Panc1 (cell line): ENCODE data around the gene ZFHX3. TPM values are rescaled to one million over a fixed set of nuclear protein-coding genes. Genes with fewer than 3 reads are reported as not detected.

Experiments used
- ATAC-seq: fragments of 200-7000 bp; cut with Tn5 transposase; 2 replicates; pipeline ENCODE4 v1.9.1; 2020; ENCODE audit warnings: mild to moderate bottlenecking, moderate library complexity
- BruUV-seq: library from RNA; stranded (reverse); fragments of 400-500 nt; replicated peaks from 2 replicates; lab custom pipeline; 2021; lab: Mats Ljungman, UMichigan
- CTCF ChIA-PET: fragments of 300-600 bp; sonication (Branson Sonifier 250); formaldehyde crosslinking; loops from one replicate; lab custom pipeline; 2022; ENCODE audit warnings: antibody characterized with exemption; lab: Charles Lee
- POLR2A ChIA-PET: fragments of 300-600 bp; sonication (Branson Sonifier 250); formaldehyde crosslinking; loops from one replicate; lab custom pipeline; 2022; ENCODE audit warnings: antibody characterized with exemption; lab: Charles Lee
- DNase-seq: peaks from one replicate; pipeline ENCODE4 v3.0.0-alpha.2; 2010; ENCODE audit warnings: low read depth, low spot score
- H3K27ac ChIP-seq: 2 replicates; pipeline ENCODE4 v1.5.1; 2011; ENCODE audit warnings: mild to moderate bottlenecking, low read length, inconsistent platforms
- H3K27me3 ChIP-seq: fragments of 200-500 bp; sonication (Bioruptor generic); 2 replicates; pipeline ENCODE4 v1.6.0; 2014; ENCODE audit warnings: low read length, inconsistent platforms; ENCODE audit not compliant: control insufficient read depth, insufficient read depth
- H3K36me3 ChIP-seq: fragments of 200-500 bp; sonication (Bioruptor generic); 2 replicates; pipeline ENCODE4 v1.5.1; 2014; ENCODE audit warnings: inconsistent platforms, mild to moderate bottlenecking, low read length, moderate library complexity; ENCODE audit not compliant: control insufficient read depth, insufficient read depth
- H3K4me1 ChIP-seq: 2 replicates; pipeline ENCODE4 v1.5.1; 2011; ENCODE audit warnings: inconsistent platforms, mild to moderate bottlenecking, low read length, moderate library complexity; ENCODE audit not compliant: control insufficient read depth, insufficient read depth
- H3K4me3 ChIP-seq, 2 experiments: 2 replicates each; pipeline ENCODE4 v1.5.1; 2011 to 2012; ENCODE audit warnings: low read depth in 2 of 2, low read length in 2 of 2, mild to moderate bottlenecking in 2 of 2, inconsistent platforms in 1 of 2, moderate library complexity in 1 of 2
- H3K9me3 ChIP-seq: fragments of 200-500 bp; sonication (Bioruptor generic); 2 replicates; pipeline ENCODE4 v1.5.1; 2014; ENCODE audit warnings: low read depth, mild to moderate bottlenecking, inconsistent platforms, low read length, moderate library complexity; ENCODE audit not compliant: control insufficient read depth, insufficient read depth
- POLR2AphosphoS5 ChIP-seq: IDR thresholded peaks from 2 replicates; pipeline ENCODE4 v1.6.1; 2012; ENCODE audit warnings: mild to moderate bottlenecking, low read depth, low read length, moderate library complexity
- REST ChIP-seq, 2 experiments: IDR thresholded peaks; 2 replicates each; pipeline ENCODE4 v1.6.1; 2011 to 2012; ENCODE audit warnings: low read depth in 2 of 2, control low read depth in 1 of 2, low read length in 1 of 2, mild to moderate bottlenecking in 1 of 2, moderate library complexity in 1 of 2; ENCODE audit not compliant: insufficient read depth in 1 of 2
- SIN3A ChIP-seq: IDR thresholded peaks from 2 replicates; pipeline ENCODE4 v1.6.1; 2012; ENCODE audit warnings: low read depth, mild to moderate bottlenecking, low read length, moderate library complexity, borderline replicate concordance; ENCODE audit not compliant: insufficient read depth
- TCF7L2 ChIP-seq: IDR thresholded peaks from 2 replicates; pipeline ENCODE4 v1.6.1; 2011; ENCODE audit warnings: mild to moderate bottlenecking, low read depth, low read length, inconsistent platforms
- in situ Hi-C: cut with HindIII; loops from 2 replicates; pipeline ENCODE4 v1.10.0; 2016; ENCODE audit warnings: low sequenced_read_pairs, low pct_unique_long_range_greater_than_20kb
- intact Hi-C: fragments of 100-400 bp; cut with micrococcal nuclease; formaldehyde crosslinking; loops from one replicate; pipeline ENCODE4 v1.10.0; 2022; ENCODE audit not compliant: unreplicated experiment
- total RNA-seq: library from RNA; stranded (reverse); gene quantifications from one replicate; pipeline ENCODE4 v1.2.1, GENCODE V29; 2021; ENCODE audit not compliant: unreplicated experiment
- TF ChIP-seq, protein P1 (sequence below): fragments of 450-650 bp; IDR thresholded peaks from 2 replicates; pipeline ENCODE4 v1.5.1; 2017; ENCODE audit warnings: mild to moderate bottlenecking

ZFHX3 gene
- total RNA-seq, 1 experiment from 2014 or later = 7.1 TPM

DNA sequence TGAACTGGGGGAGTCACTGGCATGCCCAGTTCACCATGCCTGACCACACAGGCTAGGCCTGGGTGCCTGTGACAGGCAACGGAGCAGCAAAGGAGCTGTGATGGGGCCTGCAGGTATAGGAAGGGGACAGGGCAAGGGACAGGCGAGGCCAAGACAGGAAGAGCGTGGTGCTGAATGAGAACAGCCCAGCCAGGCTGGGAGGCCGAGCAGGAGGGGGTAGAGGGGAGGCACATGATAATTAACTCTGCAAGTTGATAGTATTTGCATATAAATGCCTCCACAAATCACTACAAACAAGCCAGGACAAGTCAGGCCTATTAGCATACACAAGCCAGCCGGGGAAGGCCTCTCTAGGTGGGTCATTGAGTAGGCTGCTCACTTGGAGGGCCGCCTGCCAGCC lies 7.8 kb downstream of the ZFHX3 start:
- peaks cover 4% of the 10 kb centered on the region for H3K4me1 ChIP-seq
- no TSS peak for BruUV-seq
- CTCF ChIA-PET = no interaction called here

DNA sequence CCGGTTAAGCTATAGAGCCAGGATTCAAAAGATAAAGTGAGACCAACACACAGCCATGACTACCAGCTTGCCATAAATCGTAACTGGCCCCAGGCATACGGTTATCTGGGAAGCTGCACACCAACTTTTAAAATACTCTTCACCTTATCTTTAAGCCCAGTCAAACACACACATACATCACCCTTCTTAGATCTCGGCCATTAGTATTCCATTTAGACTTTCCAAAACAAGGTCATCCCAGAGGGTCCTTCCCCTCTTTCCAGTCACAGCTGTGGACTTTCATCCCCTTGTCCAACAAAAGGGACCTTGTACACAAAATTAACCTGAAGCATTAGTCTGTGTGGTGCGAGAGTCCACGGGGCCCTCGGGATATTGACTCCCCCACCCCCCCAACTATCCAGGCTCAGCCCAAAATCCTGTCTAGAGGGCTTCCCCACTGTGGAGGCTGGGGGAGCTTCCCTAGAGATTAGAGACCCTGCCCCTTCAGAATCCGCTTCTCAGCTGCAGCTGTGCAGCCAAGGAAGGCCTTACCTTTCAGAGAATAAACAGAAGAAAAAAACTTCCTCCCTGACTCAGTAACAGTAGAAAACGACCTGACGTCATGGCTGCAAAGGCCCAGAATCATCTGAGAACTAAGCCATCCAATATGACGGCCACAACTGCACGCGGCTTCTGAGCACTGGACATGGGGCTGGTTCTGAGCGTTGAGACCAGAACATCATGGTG lies 9.9 kb downstream of the ZFHX3 start:
- Histone ChIP-seq H3K9me3 (no peaks in the 10 kb centered on the region), H3K27me3 (no peaks in the 10 kb centered on the region), H3K27ac (no peak overlapping the region), H3K4me1 (peaks cover 18% of the 10 kb centered on the region), H3K36me3 (no peaks in the 10 kb centered on the region), H3K4me3 (no peak overlapping the region)
- POLR2A ChIA-PET = no interaction called here
- no peak for ATAC-seq
- BruUV-seq = no TSS peak
- CTCF ChIA-PET = no interaction called here
- intact Hi-C loops (no loop called here), in situ Hi-C loops (no loop called here)
- TF ChIP-seq, protein P1, sequence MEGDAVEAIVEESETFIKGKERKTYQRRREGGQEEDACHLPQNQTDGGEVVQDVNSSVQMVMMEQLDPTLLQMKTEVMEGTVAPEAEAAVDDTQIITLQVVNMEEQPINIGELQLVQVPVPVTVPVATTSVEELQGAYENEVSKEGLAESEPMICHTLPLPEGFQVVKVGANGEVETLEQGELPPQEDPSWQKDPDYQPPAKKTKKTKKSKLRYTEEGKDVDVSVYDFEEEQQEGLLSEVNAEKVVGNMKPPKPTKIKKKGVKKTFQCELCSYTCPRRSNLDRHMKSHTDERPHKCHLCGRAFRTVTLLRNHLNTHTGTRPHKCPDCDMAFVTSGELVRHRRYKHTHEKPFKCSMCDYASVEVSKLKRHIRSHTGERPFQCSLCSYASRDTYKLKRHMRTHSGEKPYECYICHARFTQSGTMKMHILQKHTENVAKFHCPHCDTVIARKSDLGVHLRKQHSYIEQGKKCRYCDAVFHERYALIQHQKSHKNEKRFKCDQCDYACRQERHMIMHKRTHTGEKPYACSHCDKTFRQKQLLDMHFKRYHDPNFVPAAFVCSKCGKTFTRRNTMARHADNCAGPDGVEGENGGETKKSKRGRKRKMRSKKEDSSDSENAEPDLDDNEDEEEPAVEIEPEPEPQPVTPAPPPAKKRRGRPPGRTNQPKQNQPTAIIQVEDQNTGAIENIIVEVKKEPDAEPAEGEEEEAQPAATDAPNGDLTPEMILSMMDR = no peak
- no peak for TF ChIP-seq TCF7L2
- no peak for TF ChIP-seq REST (IDR thresholded peaks at IDR 0.05; ENCODE audit: insufficient read depth in 1 of 2, low read depth in 2 of 2, low read length in 1 of 2)
- TF ChIP-seq SIN3A = no peak
- no peak for TF ChIP-seq POLR2AphosphoS5
- no peak for DNase-seq

More for the DNA sequence above, 7.8 kb downstream of the ZFHX3 start:
- ATAC-seq (no peak), DNase-seq (no peak)
- intact Hi-C loops = loop anchor here (10.0 kb wide), 1 partner anchor 205 kb away; no protein-coding TSS in a partner anchor
- TF ChIP-seq SIN3A = no peak
- no peak for TF ChIP-seq TCF7L2
- TF ChIP-seq POLR2AphosphoS5 = no peak
- TF ChIP-seq REST (IDR thresholded peaks at IDR 0.05; ENCODE audit: insufficient read depth in 1 of 2, low read depth in 2 of 2, low read length in 1 of 2) = no peak
- TF ChIP-seq, protein P1 = no peak
- H3K9me3 ChIP-seq = no peaks in the 10 kb centered on the region
- no peaks in the 10 kb centered on the region for H3K27me3 ChIP-seq
- H3K27ac ChIP-seq = no peak overlapping the region
- H3K36me3 ChIP-seq = no peaks in the 10 kb centered on the region
- no peak overlapping the region for H3K4me3 ChIP-seq
- POLR2A ChIA-PET = interaction anchor here (0.6 kb wide), 1 partner anchor 18 kb away, joined by 3 read pairs; no protein-coding TSS in a partner anchor
- in situ Hi-C loops = no loop called here
